Transverse colon (tissue), 3 donors: Measurements from ENCODE around the gene CD7.

Experiments used
- POLR2A ChIP-seq: fragments of 450-650 bp; IDR thresholded peaks from one replicate; pipeline ENCODE4 v1.6.1; 2016; ENCODE audit warnings: antibody characterized with exemption, mild to moderate bottlenecking, moderate library complexity
- TF ChIP-seq, protein P1 (sequence below), 5 experiments: fragments of 200-600 bp in 3 of 5; fragments of 450-650 bp in 2 of 5; sonication (generic) in 3 of 5; IDR thresholded peaks; 1 replicate in 2 of 5; 2 replicates in 3 of 5; pipeline ENCODE4 v1.5.1; 2016 to 2017; ENCODE audit warnings: antibody characterized with exemption in 5 of 5, inconsistent platforms in 3 of 5, mild to moderate bottlenecking in 2 of 5, moderate library complexity in 1 of 5

DNA sequence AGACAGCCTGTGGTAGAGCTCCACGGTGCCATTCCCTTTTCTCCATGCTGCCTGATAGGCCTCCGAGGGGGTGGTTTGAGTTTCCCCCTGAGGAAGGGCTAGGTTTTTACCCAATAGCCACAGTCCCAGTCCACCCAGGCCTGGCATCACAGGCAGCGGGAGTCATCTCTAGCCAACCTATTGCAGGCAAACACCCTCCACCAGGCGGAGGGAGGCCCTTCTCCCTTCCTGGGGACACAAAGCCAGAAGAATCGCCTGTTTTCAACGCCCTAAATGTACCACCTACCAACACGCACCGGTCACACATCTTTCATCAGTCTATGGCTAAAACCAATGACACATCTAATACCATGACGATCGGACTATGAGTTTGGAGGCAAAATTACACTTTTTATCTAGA lies 51.3 kb downstream of the CD7 start:
- TF ChIP-seq, protein P1, sequence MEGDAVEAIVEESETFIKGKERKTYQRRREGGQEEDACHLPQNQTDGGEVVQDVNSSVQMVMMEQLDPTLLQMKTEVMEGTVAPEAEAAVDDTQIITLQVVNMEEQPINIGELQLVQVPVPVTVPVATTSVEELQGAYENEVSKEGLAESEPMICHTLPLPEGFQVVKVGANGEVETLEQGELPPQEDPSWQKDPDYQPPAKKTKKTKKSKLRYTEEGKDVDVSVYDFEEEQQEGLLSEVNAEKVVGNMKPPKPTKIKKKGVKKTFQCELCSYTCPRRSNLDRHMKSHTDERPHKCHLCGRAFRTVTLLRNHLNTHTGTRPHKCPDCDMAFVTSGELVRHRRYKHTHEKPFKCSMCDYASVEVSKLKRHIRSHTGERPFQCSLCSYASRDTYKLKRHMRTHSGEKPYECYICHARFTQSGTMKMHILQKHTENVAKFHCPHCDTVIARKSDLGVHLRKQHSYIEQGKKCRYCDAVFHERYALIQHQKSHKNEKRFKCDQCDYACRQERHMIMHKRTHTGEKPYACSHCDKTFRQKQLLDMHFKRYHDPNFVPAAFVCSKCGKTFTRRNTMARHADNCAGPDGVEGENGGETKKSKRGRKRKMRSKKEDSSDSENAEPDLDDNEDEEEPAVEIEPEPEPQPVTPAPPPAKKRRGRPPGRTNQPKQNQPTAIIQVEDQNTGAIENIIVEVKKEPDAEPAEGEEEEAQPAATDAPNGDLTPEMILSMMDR (IDR thresholded peaks at IDR 0.05): no peak
- no peak for TF ChIP-seq POLR2A
